Liver (tissue), 9 donors: ENCODE data around the gene SCN2A. TPM values are rescaled to one million over a fixed set of nuclear protein-coding genes. Genes with fewer than 3 reads are reported as not detected.

Experiments used
- DNase-seq: peaks from one replicate; pipeline ENCODE4 v3.0.0-alpha.2; 2017; ENCODE audit warnings: low spot score
- H3K27ac ChIP-seq, 2 donors: one replicate each; pipeline ENCODE4 v1.7.0; 2013; ENCODE audit warnings: inconsistent platforms in 2 of 2, low read length in 2 of 2, control low read depth in 1 of 2, low read depth in 1 of 2, mild to moderate bottlenecking in 1 of 2
- H3K27me3 ChIP-seq, 4 donors: one replicate each; pipeline versions ENCODE4 v1.6.1 to v1.7.0; 2013; ENCODE audit warnings: low read length in 3 of 4, inconsistent platforms in 1 of 4, mild to moderate bottlenecking in 1 of 4, moderate library complexity in 1 of 4; ENCODE audit not compliant: control insufficient read depth in 4 of 4, insufficient read depth in 4 of 4
- H3K36me3 ChIP-seq, 4 donors: one replicate each; pipeline versions ENCODE4 v1.6.1 to v1.7.0; 2013; ENCODE audit warnings: low read length in 3 of 4, mild to moderate bottlenecking in 3 of 4, low read depth in 1 of 4, moderate library complexity in 1 of 4; ENCODE audit not compliant: control insufficient read depth in 4 of 4, insufficient read depth in 3 of 4
- H3K4me1 ChIP-seq, 4 donors: one replicate each; pipeline versions ENCODE4 v1.6.1 to v1.7.0; 2013; ENCODE audit warnings: low read length in 3 of 4, mild to moderate bottlenecking in 3 of 4, moderate library complexity in 1 of 4; ENCODE audit not compliant: control insufficient read depth in 4 of 4, insufficient read depth in 4 of 4
- H3K4me3 ChIP-seq, 3 donors: one replicate each; pipeline versions ENCODE4 v1.6.1 to v1.7.0; 2013; ENCODE audit warnings: low read length in 3 of 3, control low read depth in 1 of 3, low read depth in 1 of 3, mild to moderate bottlenecking in 1 of 3
- H3K9ac ChIP-seq, 2 donors: one replicate each; pipeline ENCODE4 v1.7.0; 2013; ENCODE audit warnings: low read length in 2 of 2, mild to moderate bottlenecking in 2 of 2, moderate library complexity in 2 of 2, control low read depth in 1 of 2, low read depth in 1 of 2
- H3K9me3 ChIP-seq, 4 donors: one replicate each; pipeline versions ENCODE4 v1.6.1 to v1.7.0; 2013; ENCODE audit warnings: low read length in 3 of 4; ENCODE audit not compliant: control insufficient read depth in 4 of 4
- EGR1 ChIP-seq, 2 donors: IDR thresholded peaks; 2 replicates each; pipeline ENCODE4 v1.6.1; 2016 to 2018; ENCODE audit warnings: antibody characterized with exemption in 2 of 2, low read depth in 2 of 2
- FOXA1 ChIP-seq: IDR thresholded peaks from 2 replicates; pipeline ENCODE4 v1.6.1; 2016; ENCODE audit warnings: antibody characterized with exemption
- FOXA2 ChIP-seq: IDR thresholded peaks from 2 replicates; pipeline ENCODE4 v1.6.1; 2016; ENCODE audit warnings: antibody characterized with exemption
- GABPA ChIP-seq, 2 donors: IDR thresholded peaks in 1 of 2; conservative IDR thresholded peaks in 1 of 2; 2 replicates each; pipeline ENCODE4 v1.6.1; 2016; ENCODE audit warnings: antibody characterized with exemption in 2 of 2, mild to moderate bottlenecking in 1 of 2, moderate library complexity in 1 of 2
- HNF4A ChIP-seq, 2 donors: conservative IDR thresholded peaks; 2 replicates each; pipeline ENCODE4 v1.6.1; 2016; ENCODE audit warnings: antibody characterized with exemption in 2 of 2, mild to moderate bottlenecking in 2 of 2
- HNF4G ChIP-seq: IDR thresholded peaks from 2 replicates; pipeline ENCODE4 v1.6.1; 2016; ENCODE audit warnings: antibody characterized with exemption
- JUND ChIP-seq, 2 donors: IDR thresholded peaks; 2 replicates each; pipeline ENCODE4 v1.6.1; 2016; ENCODE audit warnings: antibody characterized with exemption in 2 of 2
- NR2F2 ChIP-seq: IDR thresholded peaks from 2 replicates; pipeline ENCODE4 v1.6.1; 2016; ENCODE audit warnings: antibody characterized with exemption
- RAD21 ChIP-seq, 2 donors: IDR thresholded peaks; 2 replicates each; pipeline ENCODE4 v1.6.1; 2016; ENCODE audit warnings: antibody characterized with exemption in 2 of 2, mild to moderate bottlenecking in 2 of 2
- REST ChIP-seq: IDR thresholded peaks from 2 replicates; pipeline ENCODE4 v1.6.1; 2016; ENCODE audit warnings: antibody characterized with exemption, mild to moderate bottlenecking
- RXRA ChIP-seq, 2 donors: IDR thresholded peaks; 2 replicates each; pipeline ENCODE4 v1.6.1; 2017 to 2018; ENCODE audit warnings: antibody characterized with exemption in 2 of 2, mild to moderate bottlenecking in 1 of 2
- SP1 ChIP-seq: IDR thresholded peaks from 2 replicates; pipeline ENCODE4 v1.6.1; 2018; ENCODE audit warnings: antibody characterized with exemption, mild to moderate bottlenecking
- TAF1 ChIP-seq: conservative IDR thresholded peaks from 2 replicates; pipeline ENCODE4 v1.6.1; 2016; ENCODE audit warnings: antibody characterized with exemption, mild to moderate bottlenecking
- YY1 ChIP-seq: IDR thresholded peaks from 2 replicates; pipeline ENCODE4 v1.6.1; 2016; ENCODE audit warnings: antibody characterized with exemption, mild to moderate bottlenecking
- ZBTB33 ChIP-seq: IDR thresholded peaks from 2 replicates; pipeline ENCODE4 v1.6.1; 2016; ENCODE audit warnings: antibody characterized with exemption
- WGBS: extraction: QIAGEN DNeasy Blood & Tissue Kit; methylation state at CpG from one replicate; pipeline ENCODE4 v1.1.7; 2013; 5-methylcytosine and 5-hydroxymethylcytosine counted together
- polyA plus RNA-seq, 2 donors: library from polyadenylated mRNA; stranded (reverse) in 1 of 2; unstranded in 1 of 2; fragments of 200-250 nt in 1 of 2; fragments of >200 nt in 1 of 2; fragmentation: Nextera tagmentation in 1 of 2; extraction: Ambion mirVana in 1 of 2; gene quantifications; one replicate each; pipeline versions ENCODE4 v1.2.1 to v1.2.3, GENCODE V29; 2013 to 2015
- total RNA-seq, 2 donors: library from RNA; depleted of rRNA; stranded (reverse); fragments of >200 nt; gene quantifications; one replicate each; pipeline ENCODE4 v1.2.3, GENCODE V29; 2014
- TF ChIP-seq, protein P1 (sequence below): IDR thresholded peaks from 2 replicates; pipeline ENCODE4 v1.6.1; 2016; ENCODE audit warnings: antibody characterized with exemption
- TF ChIP-seq, protein P2 (sequence below): IDR thresholded peaks from 2 replicates; pipeline ENCODE4 v1.6.1; 2016; ENCODE audit warnings: antibody characterized with exemption
- TF ChIP-seq, protein P3 (sequence below): fragments of 150-350 bp; IDR thresholded peaks from 2 replicates; pipeline ENCODE4 v1.5.1; 2017; ENCODE audit warnings: improper control_type of control experiment, low read depth, low read length; ENCODE audit not compliant: missing input control
- donor health status: healthy.
- donor health status: healthy.
- donor health status: healthy.
- donor health status: healthy.
- donor health status: healthy.

Gene SCN2A
- total and polyA plus RNA-seq, 4 donors, result 0.01 to 0.33 (median 0.05) TPM

DNA sequence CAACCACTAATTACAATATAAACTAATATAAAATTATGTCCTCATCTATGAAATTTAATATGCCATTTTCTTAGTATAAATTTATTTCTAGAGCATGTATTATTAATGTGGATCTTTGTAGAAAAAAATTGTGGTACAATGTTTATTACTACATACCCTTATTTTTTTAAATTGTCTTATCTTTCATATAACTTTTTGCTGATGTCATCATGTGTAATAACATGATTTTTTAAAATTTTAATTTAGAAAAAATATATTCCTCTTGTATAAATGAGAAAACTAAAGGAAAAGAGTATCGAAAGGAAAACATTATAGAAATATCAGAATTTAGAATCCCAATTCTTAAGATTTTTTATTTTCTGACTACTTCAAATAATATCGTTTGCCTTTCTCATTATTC lies 49.9 kb downstream of the SCN2A start (continued):
- TF ChIP-seq NR2F2, result no peak
- TF ChIP-seq, protein P1, sequence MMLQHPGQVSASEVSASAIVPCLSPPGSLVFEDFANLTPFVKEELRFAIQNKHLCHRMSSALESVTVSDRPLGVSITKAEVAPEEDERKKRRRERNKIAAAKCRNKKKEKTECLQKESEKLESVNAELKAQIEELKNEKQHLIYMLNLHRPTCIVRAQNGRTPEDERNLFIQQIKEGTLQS, result no peak

- Histone ChIP-seq H3K4me3 (no peak overlapping the region), H3K9ac (no peak overlapping the region), H3K36me3 (no peaks in the 10 kb centered on the region), H3K27ac (no peak overlapping the region), H3K4me1 (no peaks in the 10 kb centered on the region), H3K27me3 (peaks cover 0 to 3% (median 0%) of the 10 kb centered on the region in 4 donors), H3K9me3 (no peaks in the 10 kb centered on the region)
- no peak for DNase-seq
- WGBS, result 26% methylated on average over 6 of the region's 6 CpGs
- TF ChIP-seq SP1, result no peak
- no peak for TF ChIP-seq JUND (IDR thresholded peaks at IDR 0.05)
- TF ChIP-seq, protein P1, result no peak
- TF ChIP-seq ZBTB33, result no peak
- TF ChIP-seq HNF4G, result no peak
- TF ChIP-seq, protein P2, sequence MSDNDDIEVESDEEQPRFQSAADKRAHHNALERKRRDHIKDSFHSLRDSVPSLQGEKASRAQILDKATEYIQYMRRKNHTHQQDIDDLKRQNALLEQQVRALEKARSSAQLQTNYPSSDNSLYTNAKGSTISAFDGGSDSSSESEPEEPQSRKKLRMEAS, result no peak
- TF ChIP-seq NR2F2, result no peak
- peak; percentile 75 to 80 for TF ChIP-seq RAD21 (IDR thresholded peaks at IDR 0.05)
- no peak for TF ChIP-seq FOXA2
- peak; percentile 67 to 84 for TF ChIP-seq GABPA (IDR thresholded peaks at IDR 0.05 in 1 of 2, conservative IDR thresholded peaks at IDR 0.05 in 1 of 2)
- TF ChIP-seq FOXA1, result no peak
- TF ChIP-seq HNF4A (conservative IDR thresholded peaks at IDR 0.05), result no peak
- no peak for TF ChIP-seq RXRA (IDR thresholded peaks at IDR 0.05)
- no peak for TF ChIP-seq TAF1
- peak; percentile 23 for TF ChIP-seq YY1
- TF ChIP-seq EGR1 (IDR thresholded peaks at IDR 0.05; ENCODE audit: low read depth in 2 of 2), result no peak
- peak; percentile 24 for TF ChIP-seq REST
- TF ChIP-seq, protein P3, sequence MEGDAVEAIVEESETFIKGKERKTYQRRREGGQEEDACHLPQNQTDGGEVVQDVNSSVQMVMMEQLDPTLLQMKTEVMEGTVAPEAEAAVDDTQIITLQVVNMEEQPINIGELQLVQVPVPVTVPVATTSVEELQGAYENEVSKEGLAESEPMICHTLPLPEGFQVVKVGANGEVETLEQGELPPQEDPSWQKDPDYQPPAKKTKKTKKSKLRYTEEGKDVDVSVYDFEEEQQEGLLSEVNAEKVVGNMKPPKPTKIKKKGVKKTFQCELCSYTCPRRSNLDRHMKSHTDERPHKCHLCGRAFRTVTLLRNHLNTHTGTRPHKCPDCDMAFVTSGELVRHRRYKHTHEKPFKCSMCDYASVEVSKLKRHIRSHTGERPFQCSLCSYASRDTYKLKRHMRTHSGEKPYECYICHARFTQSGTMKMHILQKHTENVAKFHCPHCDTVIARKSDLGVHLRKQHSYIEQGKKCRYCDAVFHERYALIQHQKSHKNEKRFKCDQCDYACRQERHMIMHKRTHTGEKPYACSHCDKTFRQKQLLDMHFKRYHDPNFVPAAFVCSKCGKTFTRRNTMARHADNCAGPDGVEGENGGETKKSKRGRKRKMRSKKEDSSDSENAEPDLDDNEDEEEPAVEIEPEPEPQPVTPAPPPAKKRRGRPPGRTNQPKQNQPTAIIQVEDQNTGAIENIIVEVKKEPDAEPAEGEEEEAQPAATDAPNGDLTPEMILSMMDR, result peak; percentile 76
Observed at GRCh38 chr2:165293440-165294420, 54.5 kb downstream of the SCN2A start.
